Choroid plexus epithelial cell (primary cell): Measurements from ENCODE around the gene SETD2.

ENCODE experiments used
- DNase-seq: peaks from one replicate; pipeline ENCODE4 v3.0.0-alpha.2; 2010; ENCODE audit warnings: low read depth
- H3K4me3 ChIP-seq: 2 replicates; pipeline ENCODE4 v1.5.1; 2011; ENCODE audit warnings: low read depth, mild to moderate bottlenecking, control low read depth, low read length, moderate library complexity
- CTCF ChIP-seq: conservative IDR thresholded peaks from 2 replicates; pipeline ENCODE4 v1.5.1; 2011; ENCODE audit warnings: low read depth, mild to moderate bottlenecking, control low read depth, inconsistent platforms, low read length, moderate library complexity

The SETD2 gene

GRCh38 chr3:46993292-46993691 is 170.6 kb downstream of the SETD2 start:
- DNase-seq, result no peak
- H3K4me3 ChIP-seq, result no peak overlapping the region

GRCh38 chr3:46992231-46992630 is 171.7 kb downstream of the SETD2 start:
- no peak for TF ChIP-seq CTCF
- no peak for DNase-seq
- H3K4me3 ChIP-seq, result no peak overlapping the region

More at GRCh38 chr3:46993292-46993691, 170.6 kb downstream of the SETD2 start:
- no peak for TF ChIP-seq CTCF

- TF ChIP-seq CTCF, result no peak
- no peak for DNase-seq
- no peak overlapping the region for H3K4me3 ChIP-seq
These were observed 172.3 kb downstream of the SETD2 start for GRCh38 chr3:46991406-46992165.

GRCh38 chr3:46990573-46991374 is 173.1 kb downstream of the SETD2 start:
- TF ChIP-seq CTCF, result no peak
- no peak for DNase-seq
- H3K4me3 ChIP-seq, result no peak overlapping the region

GRCh38 chr3:46989146-46989810 is 174.6 kb downstream of the SETD2 start:
- DNase-seq, result no peak
- H3K4me3 ChIP-seq, result no peak overlapping the region
- no peak for TF ChIP-seq CTCF

- no peak overlapping the region for H3K4me3 ChIP-seq
- no peak for TF ChIP-seq CTCF
- no peak for DNase-seq
These were observed 175.3 kb downstream of the SETD2 start for GRCh38 chr3:46988616-46989015.
